ENCODE data around the gene GFAP. TPM values are rescaled to one million over a fixed set of nuclear protein-coding genes. Genes with fewer than 3 reads are reported as not detected.

The GFAP gene
- total RNA-seq, 1 experiment from 2014 or later = 1.2 TPM

DNA sequence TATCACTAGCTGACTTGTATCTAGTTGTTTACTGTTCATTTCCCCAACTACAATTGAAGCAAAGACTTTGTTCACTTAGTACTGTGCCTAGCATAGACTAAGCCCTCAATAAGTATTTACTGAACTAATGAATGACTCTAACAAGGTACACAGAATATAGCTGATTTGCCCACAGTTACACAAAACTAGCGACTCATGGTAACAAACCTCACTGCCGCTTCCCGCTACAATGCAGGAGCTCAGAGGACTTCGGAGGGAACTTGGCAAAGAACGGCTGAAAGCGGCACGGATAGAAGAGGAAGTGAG lies 16.6 kb downstream of the GFAP start:
- Histone ChIP-seq H2AFZ (ENCODE audit: low read length) (no peak overlapping the region), H3K4ac (ENCODE audit: low read depth, low read length) (no peak overlapping the region; the same call in 1 of the 2 replicates), H3K18ac (ENCODE audit: insufficient read length, low read depth, low read length) (peak overlapping the region; percentile 92), H3T11ph (ENCODE audit: low read length) (no peak overlapping the region), H2BK120ac (ENCODE audit: low read depth, low read length, poor library complexity, severe bottlenecking) (no peak overlapping the region), H3K4me2 (ENCODE audit: insufficient read depth, insufficient read length, low read length) (peak overlapping the region; percentile 88), H3K9ac (ENCODE audit: extremely low read depth, insufficient read length, low read length) (peak overlapping the region; percentile 98), H2AK5ac (ENCODE audit: insufficient read length, low read length) (no peak overlapping the region), H3K27me3 (ENCODE audit: insufficient read depth, low read length) (no peaks in the 10 kb centered on the region), H3K9me3 (ENCODE audit: control insufficient read depth, low read depth, low read length) (no peaks in the 10 kb centered on the region), H3K23ac (ENCODE audit: insufficient read length, low read depth, low read length) (peak overlapping the region; percentile 39), H3K14ac (ENCODE audit: insufficient read depth, low read length) (peak overlapping the region; percentile 96), H2BK20ac (ENCODE audit: low read depth, low read length, poor library complexity, severe bottlenecking) (no peak overlapping the region), H2BK15ac (ENCODE audit: low read depth, low read length) (no peak overlapping the region), H4K20me1 (ENCODE audit: control insufficient read depth, insufficient read depth, insufficient read length) (no peaks in the 10 kb centered on the region), H4K5ac (ENCODE audit: insufficient read length, low read depth, low read length) (peak overlapping the region; percentile 98), H4K8ac (replicated peaks; ENCODE audit: insufficient read length, low read depth, low read length) (peak overlapping the region; percentile 93), H3K56ac (ENCODE audit: insufficient read length, low read depth, low read length) (no peak overlapping the region), H2BK5ac (ENCODE audit: insufficient read length, low read length) (peak overlapping the region; percentile 66), H3K79me1 (ENCODE audit: insufficient read depth, low read depth, low read length, poor library complexity, severe bottlenecking) (peaks cover 2% of the 10 kb centered on the region), H3K23me2 (ENCODE audit: insufficient read length, low read depth, low read length, poor library complexity, severe bottlenecking) (peaks cover 7% of the 10 kb centered on the region), H3K4me1 (ENCODE audit: insufficient read depth, low read length) (no peaks in the 10 kb centered on the region; the same call in 1 of the 2 replicates), H3K79me2 (ENCODE audit: insufficient read depth, low read length) (peaks cover 14% of the 10 kb centered on the region; the same call in 1 of the 2 replicates), H2BK12ac (ENCODE audit: insufficient read length, low read depth, low read length) (no peak overlapping the region), H3K27ac (ENCODE audit: insufficient read length, low read depth, low read length) (peak overlapping the region; percentile 69), H4K91ac (ENCODE audit: insufficient read length, low read depth, low read length) (peak overlapping the region; percentile 49)
- no peak for DNase-seq
- Mint-ChIP-seq H3K9me3 (no peaks in the 10 kb centered on the region), H3K4me1 (peaks cover 11 to 13% of the 10 kb centered on the region in 2 experiments), H3K36me3 (ENCODE audit: insufficient read depth in 1 of 3, low read depth in 3 of 3) (peaks cover 4 to 20% (median 17%) of the 10 kb centered on the region in 3 experiments; a peak in 6 of 7 replicates), H3K4me3 (peak overlapping the region; percentile 87 to 96), H3K27me3 (ENCODE audit: low read depth) (no peaks in the 10 kb centered on the region), H3K27ac (peak overlapping the region; percentile 100)
- no CpG with 5 or more reads among the region's 7 CpGs for WGBS (ENCODE audit: extremely low coverage, insufficient read length, low lambda C conversion rate)
- TF ChIP-seq, protein P1, sequence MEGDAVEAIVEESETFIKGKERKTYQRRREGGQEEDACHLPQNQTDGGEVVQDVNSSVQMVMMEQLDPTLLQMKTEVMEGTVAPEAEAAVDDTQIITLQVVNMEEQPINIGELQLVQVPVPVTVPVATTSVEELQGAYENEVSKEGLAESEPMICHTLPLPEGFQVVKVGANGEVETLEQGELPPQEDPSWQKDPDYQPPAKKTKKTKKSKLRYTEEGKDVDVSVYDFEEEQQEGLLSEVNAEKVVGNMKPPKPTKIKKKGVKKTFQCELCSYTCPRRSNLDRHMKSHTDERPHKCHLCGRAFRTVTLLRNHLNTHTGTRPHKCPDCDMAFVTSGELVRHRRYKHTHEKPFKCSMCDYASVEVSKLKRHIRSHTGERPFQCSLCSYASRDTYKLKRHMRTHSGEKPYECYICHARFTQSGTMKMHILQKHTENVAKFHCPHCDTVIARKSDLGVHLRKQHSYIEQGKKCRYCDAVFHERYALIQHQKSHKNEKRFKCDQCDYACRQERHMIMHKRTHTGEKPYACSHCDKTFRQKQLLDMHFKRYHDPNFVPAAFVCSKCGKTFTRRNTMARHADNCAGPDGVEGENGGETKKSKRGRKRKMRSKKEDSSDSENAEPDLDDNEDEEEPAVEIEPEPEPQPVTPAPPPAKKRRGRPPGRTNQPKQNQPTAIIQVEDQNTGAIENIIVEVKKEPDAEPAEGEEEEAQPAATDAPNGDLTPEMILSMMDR (conservative IDR thresholded peaks at IDR 0.05) = no peak
